ENCODE data around the gene ASB6.

The ASB6 gene

GRCh38 chr9:129641750-129642585 is at the start of gene ASB6:
TSS of gene ASB6 (minus strand) at chr9:129642151. CDS start at chr9:129641999, 152 bp downstream.
- peak; percentile 53 for TF ChIP-seq CTCF (IDR thresholded peaks at IDR 0.05; ENCODE audit: low read length, missing control alignments)
- H3K4me3 ChIP-seq (replicated peaks; ENCODE audit: low read depth, low read length), result peak within 1 kb of the TSS; percentile 90
- DNase-seq (ENCODE audit: low read depth), result peak; percentile 98

GRCh38 chr9:129688285-129689043 is 46.5 kb upstream of the ASB6 start:
- TF ChIP-seq CTCF (IDR thresholded peaks at IDR 0.05; ENCODE audit: low read length, missing control alignments), result no peak
- DNase-seq (ENCODE audit: low read depth), result no peak
- H3K4me3 ChIP-seq (replicated peaks; ENCODE audit: low read depth, low read length), result no peak overlapping the region

- TF ChIP-seq CTCF (IDR thresholded peaks at IDR 0.05; ENCODE audit: low read length, missing control alignments), result no peak
- H3K4me3 ChIP-seq (replicated peaks; ENCODE audit: low read depth, low read length), result no peak overlapping the region
- no peak for DNase-seq (ENCODE audit: low read depth)
Measured at GRCh38 chr9:129687391-129687790, 45.4 kb upstream of the ASB6 start.

GRCh38 chr9:129686736-129687135 is 44.8 kb upstream of the ASB6 start:
- no peak overlapping the region for H3K4me3 ChIP-seq (replicated peaks; ENCODE audit: low read depth, low read length)
- no peak for TF ChIP-seq CTCF (IDR thresholded peaks at IDR 0.05; ENCODE audit: low read length, missing control alignments)
- no peak for DNase-seq (ENCODE audit: low read depth)

GRCh38 chr9:129685933-129686259 is 43.9 kb upstream of the ASB6 start:
- H3K4me3 ChIP-seq (replicated peaks; ENCODE audit: low read depth, low read length), result no peak overlapping the region
- no peak for TF ChIP-seq CTCF (IDR thresholded peaks at IDR 0.05; ENCODE audit: low read length, missing control alignments)
- DNase-seq (ENCODE audit: low read depth), result no peak

- TF ChIP-seq CTCF (IDR thresholded peaks at IDR 0.05; ENCODE audit: low read length, missing control alignments), result no peak
- no peak overlapping the region for H3K4me3 ChIP-seq (replicated peaks; ENCODE audit: low read depth, low read length)
- DNase-seq (ENCODE audit: low read depth), result no peak
Measured at GRCh38 chr9:129685220-129685932, 43.4 kb upstream of the ASB6 start.
